Measurements from ENCODE around the gene PROZ. TPM values are rescaled to one million over a fixed set of nuclear protein-coding genes. Genes with fewer than 3 reads are reported as not detected.

The PROZ gene
- total RNA-seq, 4 donors from 2014 or later: not detected

DNA sequence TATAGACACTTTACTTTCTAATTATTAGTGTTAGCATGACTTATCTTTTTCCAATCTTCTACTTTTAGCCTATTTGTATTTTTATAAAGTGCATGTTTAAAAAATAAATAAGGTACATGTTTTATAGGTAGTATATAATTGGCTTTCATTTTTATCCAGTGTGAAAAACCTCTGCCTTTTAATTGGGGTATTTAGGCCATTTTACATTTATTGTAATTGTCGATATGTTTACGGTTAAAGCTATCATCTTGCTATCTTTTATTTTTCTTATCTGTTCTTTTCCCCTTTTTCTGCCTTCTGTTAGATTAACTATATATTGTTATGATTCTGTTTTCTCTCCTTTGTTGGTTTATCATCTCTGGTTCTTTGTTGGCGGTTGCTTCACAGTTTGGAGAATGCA, 9.1 kb downstream of the PROZ start:
- no peak overlapping the region for H3K27ac ChIP-seq
- peaks cover 0 to 5% (median 0%) of the 10 kb centered on the region in 4 donors for H3K9me3 ChIP-seq
- H3K36me3 ChIP-seq: peaks cover 0 to 48% (median 5%) of the 10 kb centered on the region in 3 donors
- no peaks in the 10 kb centered on the region for H3K4me1 ChIP-seq
- no peak for DNase-seq (ENCODE audit: low spot score in 2 of 2)
- H3K27me3 ChIP-seq: peaks cover 0 to 17% of the 10 kb centered on the region in 2 donors
- WGBS, 2 donors: 95 to 96% methylated on average over 3 of the region's 3 CpGs
- TF ChIP-seq POLR2A (IDR thresholded peaks at IDR 0.05) (no peak), EP300 (IDR thresholded peaks at IDR 0.05) (no peak)
- TF ChIP-seq, protein P1, sequence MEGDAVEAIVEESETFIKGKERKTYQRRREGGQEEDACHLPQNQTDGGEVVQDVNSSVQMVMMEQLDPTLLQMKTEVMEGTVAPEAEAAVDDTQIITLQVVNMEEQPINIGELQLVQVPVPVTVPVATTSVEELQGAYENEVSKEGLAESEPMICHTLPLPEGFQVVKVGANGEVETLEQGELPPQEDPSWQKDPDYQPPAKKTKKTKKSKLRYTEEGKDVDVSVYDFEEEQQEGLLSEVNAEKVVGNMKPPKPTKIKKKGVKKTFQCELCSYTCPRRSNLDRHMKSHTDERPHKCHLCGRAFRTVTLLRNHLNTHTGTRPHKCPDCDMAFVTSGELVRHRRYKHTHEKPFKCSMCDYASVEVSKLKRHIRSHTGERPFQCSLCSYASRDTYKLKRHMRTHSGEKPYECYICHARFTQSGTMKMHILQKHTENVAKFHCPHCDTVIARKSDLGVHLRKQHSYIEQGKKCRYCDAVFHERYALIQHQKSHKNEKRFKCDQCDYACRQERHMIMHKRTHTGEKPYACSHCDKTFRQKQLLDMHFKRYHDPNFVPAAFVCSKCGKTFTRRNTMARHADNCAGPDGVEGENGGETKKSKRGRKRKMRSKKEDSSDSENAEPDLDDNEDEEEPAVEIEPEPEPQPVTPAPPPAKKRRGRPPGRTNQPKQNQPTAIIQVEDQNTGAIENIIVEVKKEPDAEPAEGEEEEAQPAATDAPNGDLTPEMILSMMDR (IDR thresholded peaks at IDR 0.05): no peak
- no peak overlapping the region for H3K4me3 ChIP-seq

DNA sequence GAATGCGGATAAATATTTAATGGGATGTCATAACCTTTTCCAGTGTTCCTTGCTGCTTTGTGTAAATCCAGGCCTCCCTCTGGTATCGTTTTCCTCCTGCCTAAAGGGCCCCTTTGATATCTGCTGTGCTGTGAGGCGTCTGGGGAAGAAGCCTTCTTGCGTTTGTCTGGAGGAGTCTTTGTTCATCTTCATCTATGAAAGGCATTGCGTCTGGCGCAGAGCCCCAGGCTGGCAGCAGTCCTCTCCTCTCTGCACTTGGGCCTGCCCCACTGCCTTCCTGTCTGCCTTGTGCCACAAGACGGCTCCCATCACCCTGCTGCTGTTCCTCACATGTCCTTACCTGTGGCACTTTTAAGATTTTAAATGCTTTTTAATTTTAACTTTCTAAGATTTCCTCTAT, 9.8 kb downstream of the PROZ start:
- Histone ChIP-seq H3K27ac (no peak overlapping the region), H3K9me3 (peaks cover 0 to 5% (median 0%) of the 10 kb centered on the region in 4 donors), H3K27me3 (peaks cover 0 to 11% of the 10 kb centered on the region in 2 donors), H3K4me1 (no peaks in the 10 kb centered on the region), H3K4me3 (no peak overlapping the region), H3K36me3 (peaks cover 0 to 54% (median 5%) of the 10 kb centered on the region in 3 donors)
- WGBS, 2 donors: 56 to 65% methylated on average over 7 of the region's 7 CpGs
- no peak for DNase-seq (ENCODE audit: low spot score in 2 of 2)
- no peak for TF ChIP-seq POLR2A (IDR thresholded peaks at IDR 0.05)
- TF ChIP-seq, protein P1 (IDR thresholded peaks at IDR 0.05): no peak
- TF ChIP-seq EP300 (IDR thresholded peaks at IDR 0.05): no peak

DNA sequence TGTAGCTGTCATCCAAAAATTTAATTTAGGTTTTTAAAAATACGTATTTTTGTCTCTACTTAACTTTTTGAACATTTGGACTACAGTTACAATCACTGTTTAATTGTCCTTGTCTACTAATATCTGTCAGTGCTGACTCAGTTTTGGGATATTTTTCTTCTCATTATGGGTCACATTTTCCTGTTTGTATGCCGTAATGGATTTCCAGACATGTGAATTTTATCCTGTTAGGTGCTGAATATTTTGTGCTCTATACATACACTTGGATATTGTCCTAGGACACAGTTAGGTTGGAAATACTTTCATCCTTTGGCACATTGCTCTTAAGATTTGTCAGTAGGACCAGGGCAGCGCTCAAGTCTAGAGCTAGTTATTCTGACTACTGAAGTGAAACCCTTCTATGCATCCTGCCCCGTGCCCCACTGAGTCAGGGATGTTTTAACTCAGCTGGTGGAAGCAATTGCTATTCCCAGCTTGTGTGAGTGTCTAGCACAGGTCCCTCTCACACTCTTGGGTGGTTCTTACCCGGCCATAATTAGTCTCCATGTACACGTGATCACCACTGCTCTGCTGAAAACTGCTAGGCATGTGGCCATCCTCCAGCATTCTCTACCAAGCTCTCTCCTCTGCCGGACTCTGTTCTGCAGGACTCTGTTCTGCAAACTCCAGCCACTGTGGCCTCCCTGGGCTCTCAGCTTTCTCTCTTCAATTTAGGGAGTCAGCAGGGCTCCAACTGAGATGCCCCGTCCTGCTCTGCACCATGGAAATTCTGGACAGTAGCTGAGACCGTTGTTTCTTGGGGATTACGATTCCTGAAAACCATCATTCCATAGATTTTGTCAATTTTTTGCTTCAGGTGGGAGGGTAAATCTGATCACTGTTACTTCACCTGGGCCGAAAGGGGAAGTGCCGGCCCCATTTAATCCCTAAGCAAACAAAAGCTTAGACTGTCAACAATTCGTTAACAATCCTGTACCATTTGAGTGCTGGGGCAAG, 11.1 kb downstream of the PROZ start:
- WGBS, 2 donors: 86 to 93% methylated on average over 13 of the region's 13 CpGs
- Histone ChIP-seq H3K27me3 (no peaks in the 10 kb centered on the region), H3K36me3 (peaks cover 0 to 68% (median 5%) of the 10 kb centered on the region in 3 donors), H3K9me3 (peaks cover 0 to 5% (median 0%) of the 10 kb centered on the region in 4 donors), H3K4me1 (no peaks in the 10 kb centered on the region), H3K27ac (no peak overlapping the region), H3K4me3 (no peak overlapping the region)
- no peak for DNase-seq (ENCODE audit: low spot score in 2 of 2)
- no peak for TF ChIP-seq POLR2A (IDR thresholded peaks at IDR 0.05)
- TF ChIP-seq, protein P1 (IDR thresholded peaks at IDR 0.05): no peak
- TF ChIP-seq EP300 (IDR thresholded peaks at IDR 0.05): no peak

DNA sequence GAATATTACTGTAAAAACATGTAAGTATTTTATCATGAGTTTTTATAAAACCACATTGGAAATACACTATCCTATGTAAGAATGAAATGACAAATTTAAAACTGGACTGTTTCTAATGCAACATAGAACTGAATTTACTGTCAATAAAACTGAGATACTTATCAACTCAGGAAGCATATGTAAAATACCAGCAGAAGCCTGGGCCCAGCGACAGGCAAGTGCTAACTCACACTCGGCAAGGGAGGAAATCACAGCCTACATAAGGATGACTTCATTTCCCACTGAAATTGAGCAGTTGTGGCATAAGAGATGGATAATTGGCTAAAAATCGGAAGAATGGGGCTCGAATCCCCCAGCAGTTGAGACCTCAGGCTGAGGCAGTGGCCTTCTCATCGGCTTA, 12.1 kb downstream of the PROZ start:
- H3K9me3 ChIP-seq: peaks cover 0 to 5% (median 0%) of the 10 kb centered on the region in 4 donors
- H3K4me1 ChIP-seq: no peaks in the 10 kb centered on the region
- DNase-seq (ENCODE audit: low spot score in 2 of 2): no peak
- no peak overlapping the region for H3K4me3 ChIP-seq
- H3K36me3 ChIP-seq: peaks cover 0 to 77% (median 8%) of the 10 kb centered on the region in 3 donors
- no peak overlapping the region for H3K27ac ChIP-seq
- TF ChIP-seq EP300 (IDR thresholded peaks at IDR 0.05) (no peak), POLR2A (IDR thresholded peaks at IDR 0.05) (no peak)
- TF ChIP-seq, protein P1 (IDR thresholded peaks at IDR 0.05): no peak
- 72 to 75% methylated on average over 5 of the region's 5 CpGs for WGBS, 2 donors
- no peaks in the 10 kb centered on the region for H3K27me3 ChIP-seq
